ENCODE results near the gene ITPR1.

Gene ITPR1

DNA sequence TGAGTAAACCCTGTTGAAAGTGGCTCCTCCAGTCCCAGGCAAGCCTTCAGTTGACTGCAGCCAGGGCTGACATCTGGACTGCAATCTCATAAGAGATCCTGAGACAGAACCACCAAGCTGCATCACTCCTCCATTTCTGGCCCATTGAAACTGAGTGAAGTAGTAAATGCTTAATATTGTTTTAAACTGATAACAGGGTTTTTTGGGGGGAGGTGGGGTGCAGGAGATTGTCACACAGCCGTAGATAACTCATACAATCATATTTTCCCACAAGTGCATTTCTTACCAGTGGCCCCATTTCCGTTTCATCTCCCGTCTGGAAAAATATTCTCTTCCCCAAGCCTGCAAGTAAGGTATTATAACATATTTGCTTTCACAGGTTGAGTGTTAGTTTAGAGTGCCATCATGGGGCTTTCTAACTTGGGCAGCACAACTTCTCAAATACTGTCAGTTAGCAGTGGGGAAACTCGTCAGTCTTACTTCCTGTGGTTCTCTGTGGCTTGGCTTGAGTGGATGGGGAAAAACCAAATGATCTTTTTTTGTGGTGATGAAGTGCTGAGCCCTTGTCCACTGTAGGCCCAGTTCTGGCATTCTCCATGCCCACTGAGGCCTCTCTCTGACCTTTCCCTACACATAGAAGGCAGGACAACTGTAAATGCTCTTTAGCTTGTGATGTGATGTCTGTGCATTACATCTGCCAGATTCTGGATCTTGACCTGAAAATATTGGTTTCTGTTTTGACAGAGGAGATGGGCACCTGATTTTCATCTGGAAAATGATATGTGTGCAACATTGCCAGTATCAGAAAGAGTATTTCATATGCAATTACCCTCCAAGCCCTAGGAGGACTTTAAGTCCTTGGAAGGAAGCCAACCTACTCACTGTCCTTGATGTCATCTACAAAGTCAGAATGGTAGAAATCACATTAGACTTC lies 396.0 kb downstream of the ITPR1 start:
- TF ChIP-seq GABPA (IDR thresholded peaks at IDR 0.05; ENCODE audit: low read depth), result no peak
- TF ChIP-seq, protein P1, sequence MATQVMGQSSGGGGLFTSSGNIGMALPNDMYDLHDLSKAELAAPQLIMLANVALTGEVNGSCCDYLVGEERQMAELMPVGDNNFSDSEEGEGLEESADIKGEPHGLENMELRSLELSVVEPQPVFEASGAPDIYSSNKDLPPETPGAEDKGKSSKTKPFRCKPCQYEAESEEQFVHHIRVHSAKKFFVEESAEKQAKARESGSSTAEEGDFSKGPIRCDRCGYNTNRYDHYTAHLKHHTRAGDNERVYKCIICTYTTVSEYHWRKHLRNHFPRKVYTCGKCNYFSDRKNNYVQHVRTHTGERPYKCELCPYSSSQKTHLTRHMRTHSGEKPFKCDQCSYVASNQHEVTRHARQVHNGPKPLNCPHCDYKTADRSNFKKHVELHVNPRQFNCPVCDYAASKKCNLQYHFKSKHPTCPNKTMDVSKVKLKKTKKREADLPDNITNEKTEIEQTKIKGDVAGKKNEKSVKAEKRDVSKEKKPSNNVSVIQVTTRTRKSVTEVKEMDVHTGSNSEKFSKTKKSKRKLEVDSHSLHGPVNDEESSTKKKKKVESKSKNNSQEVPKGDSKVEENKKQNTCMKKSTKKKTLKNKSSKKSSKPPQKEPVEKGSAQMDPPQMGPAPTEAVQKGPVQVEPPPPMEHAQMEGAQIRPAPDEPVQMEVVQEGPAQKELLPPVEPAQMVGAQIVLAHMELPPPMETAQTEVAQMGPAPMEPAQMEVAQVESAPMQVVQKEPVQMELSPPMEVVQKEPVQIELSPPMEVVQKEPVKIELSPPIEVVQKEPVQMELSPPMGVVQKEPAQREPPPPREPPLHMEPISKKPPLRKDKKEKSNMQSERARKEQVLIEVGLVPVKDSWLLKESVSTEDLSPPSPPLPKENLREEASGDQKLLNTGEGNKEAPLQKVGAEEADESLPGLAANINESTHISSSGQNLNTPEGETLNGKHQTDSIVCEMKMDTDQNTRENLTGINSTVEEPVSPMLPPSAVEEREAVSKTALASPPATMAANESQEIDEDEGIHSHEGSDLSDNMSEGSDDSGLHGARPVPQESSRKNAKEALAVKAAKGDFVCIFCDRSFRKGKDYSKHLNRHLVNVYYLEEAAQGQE (IDR thresholded peaks at IDR 0.05; ENCODE audit: insufficient replicate concordance, low read depth), result no peak
- no peak for TF ChIP-seq POLR2AphosphoS5 (IDR thresholded peaks at IDR 0.05; ENCODE audit: low read depth)
- TF ChIP-seq SPI1 (IDR thresholded peaks at IDR 0.05; ENCODE audit: borderline replicate concordance, low read depth), result no peak
- TF ChIP-seq, protein P2, sequence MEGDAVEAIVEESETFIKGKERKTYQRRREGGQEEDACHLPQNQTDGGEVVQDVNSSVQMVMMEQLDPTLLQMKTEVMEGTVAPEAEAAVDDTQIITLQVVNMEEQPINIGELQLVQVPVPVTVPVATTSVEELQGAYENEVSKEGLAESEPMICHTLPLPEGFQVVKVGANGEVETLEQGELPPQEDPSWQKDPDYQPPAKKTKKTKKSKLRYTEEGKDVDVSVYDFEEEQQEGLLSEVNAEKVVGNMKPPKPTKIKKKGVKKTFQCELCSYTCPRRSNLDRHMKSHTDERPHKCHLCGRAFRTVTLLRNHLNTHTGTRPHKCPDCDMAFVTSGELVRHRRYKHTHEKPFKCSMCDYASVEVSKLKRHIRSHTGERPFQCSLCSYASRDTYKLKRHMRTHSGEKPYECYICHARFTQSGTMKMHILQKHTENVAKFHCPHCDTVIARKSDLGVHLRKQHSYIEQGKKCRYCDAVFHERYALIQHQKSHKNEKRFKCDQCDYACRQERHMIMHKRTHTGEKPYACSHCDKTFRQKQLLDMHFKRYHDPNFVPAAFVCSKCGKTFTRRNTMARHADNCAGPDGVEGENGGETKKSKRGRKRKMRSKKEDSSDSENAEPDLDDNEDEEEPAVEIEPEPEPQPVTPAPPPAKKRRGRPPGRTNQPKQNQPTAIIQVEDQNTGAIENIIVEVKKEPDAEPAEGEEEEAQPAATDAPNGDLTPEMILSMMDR (IDR thresholded peaks at IDR 0.05; ENCODE audit: insufficient read depth, low read length), result no peak
- peak in 1 of 2 experiments; percentile 52 for DNase-seq (ENCODE audit: low read depth in 1 of 2, low spot score in 1 of 2)
- Histone ChIP-seq H3K27ac (replicated peaks) (peak overlapping the region; percentile 27), H3K27me3 (ENCODE audit: insufficient read depth, poor library complexity, severe bottlenecking) (no peaks in the 10 kb centered on the region), H3K4me3 (replicated peaks; ENCODE audit: insufficient read depth, low read length) (no peak overlapping the region)

DNA sequence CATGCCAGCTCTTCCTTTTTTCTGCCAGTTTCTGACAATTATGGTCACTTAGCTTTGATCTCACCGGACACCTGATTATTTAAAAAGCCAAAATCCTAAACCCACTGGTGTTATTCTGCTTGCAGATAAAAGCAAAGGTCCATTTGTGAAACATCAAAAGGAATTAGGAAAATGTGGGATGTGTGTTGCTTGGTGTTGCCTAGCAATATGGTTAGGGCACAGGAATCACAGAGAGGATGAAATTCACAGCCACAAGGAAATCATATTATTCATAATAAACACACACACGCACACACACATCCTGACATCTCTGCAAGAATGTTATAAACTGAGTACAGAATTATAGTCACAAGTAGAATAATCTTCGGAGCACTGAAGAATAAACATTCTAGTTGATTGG lies 396.7 kb downstream of the ITPR1 start:
- no peaks in the 10 kb centered on the region for H3K27me3 ChIP-seq (ENCODE audit: insufficient read depth, poor library complexity, severe bottlenecking)
- peak overlapping the region; percentile 27; the same call in 1 of the 2 replicates for H3K27ac ChIP-seq (replicated peaks)
- no peak for DNase-seq (ENCODE audit: low read depth in 1 of 2, low spot score in 1 of 2)
- TF ChIP-seq POLR2AphosphoS5 (IDR thresholded peaks at IDR 0.05; ENCODE audit: low read depth), result no peak
- no peak overlapping the region for H3K4me3 ChIP-seq (replicated peaks; ENCODE audit: insufficient read depth, low read length)

DNA sequence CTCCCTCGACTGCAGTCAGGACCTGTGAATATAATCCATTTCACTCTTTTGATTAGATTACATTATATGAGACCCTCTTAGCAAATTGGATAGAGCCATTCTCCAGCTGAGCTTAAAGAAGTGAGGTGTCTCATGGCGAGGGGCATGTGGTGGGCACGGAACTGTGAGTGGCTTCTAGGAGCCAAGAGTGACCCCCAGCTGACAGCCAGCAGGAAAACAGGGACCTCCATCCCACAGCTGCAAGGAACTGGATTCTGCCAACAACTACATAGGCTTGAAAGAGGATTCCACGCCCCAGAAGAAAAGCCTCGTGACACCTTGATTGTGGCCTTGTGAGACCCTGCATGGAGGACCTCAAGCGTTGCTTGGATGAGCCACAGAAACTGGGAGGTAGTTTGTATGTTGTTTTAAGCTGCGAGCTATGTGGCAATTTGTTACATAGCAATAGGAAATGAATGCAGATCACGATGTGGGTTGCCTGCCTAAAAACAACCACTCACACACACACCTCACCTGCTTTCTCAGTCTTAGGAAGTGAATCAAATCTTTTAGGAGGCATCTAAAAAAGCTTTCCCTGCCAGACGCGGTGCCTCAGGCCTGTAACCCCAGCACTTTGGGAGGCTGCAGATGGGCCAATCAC lies 401.9 kb downstream of the ITPR1 start:
- Histone ChIP-seq H3K27me3 (ENCODE audit: insufficient read depth, poor library complexity, severe bottlenecking) (no peaks in the 10 kb centered on the region), H3K4me3 (replicated peaks; ENCODE audit: insufficient read depth, low read length) (no peak overlapping the region), H3K27ac (replicated peaks) (no peak overlapping the region)
- TF ChIP-seq, protein P1 (IDR thresholded peaks at IDR 0.05; ENCODE audit: insufficient replicate concordance, low read depth), result no peak
- TF ChIP-seq GABPA (IDR thresholded peaks at IDR 0.05; ENCODE audit: low read depth) (no peak), SPI1 (IDR thresholded peaks at IDR 0.05; ENCODE audit: borderline replicate concordance, low read depth) (no peak), POLR2AphosphoS5 (IDR thresholded peaks at IDR 0.05; ENCODE audit: low read depth) (no peak)
- TF ChIP-seq, protein P2 (IDR thresholded peaks at IDR 0.05; ENCODE audit: insufficient read depth, low read length), result no peak
- no peak for DNase-seq (ENCODE audit: low read depth in 1 of 2, low spot score in 1 of 2)

DNA sequence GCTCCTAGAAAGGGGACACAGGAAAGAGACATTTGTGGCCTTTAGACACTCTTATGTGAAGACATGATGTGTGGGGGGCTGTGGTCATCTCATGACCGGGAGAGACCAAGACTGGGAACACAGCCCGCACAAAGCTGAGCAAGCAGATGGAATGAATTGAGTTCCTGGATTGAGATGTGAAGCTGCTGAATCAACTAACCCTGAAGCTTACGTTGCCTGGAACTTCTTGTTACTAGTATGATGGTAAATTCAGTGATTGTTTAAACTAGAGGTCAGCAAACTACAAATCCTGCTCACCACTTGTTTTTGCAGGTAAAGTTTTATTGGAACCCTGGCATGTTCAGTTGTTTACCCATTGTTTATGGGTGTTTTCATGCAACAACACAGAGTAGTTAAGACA lies 402.7 kb downstream of the ITPR1 start:
- DNase-seq (ENCODE audit: low read depth in 1 of 2, low spot score in 1 of 2), result no peak
- no peaks in the 10 kb centered on the region for H3K27me3 ChIP-seq (ENCODE audit: insufficient read depth, poor library complexity, severe bottlenecking)
- no peak overlapping the region for H3K4me3 ChIP-seq (replicated peaks; ENCODE audit: insufficient read depth, low read length)
- TF ChIP-seq, protein P1 (IDR thresholded peaks at IDR 0.05; ENCODE audit: insufficient replicate concordance, low read depth), result no peak
- TF ChIP-seq GABPA (IDR thresholded peaks at IDR 0.05; ENCODE audit: low read depth), result no peak
- TF ChIP-seq SPI1 (IDR thresholded peaks at IDR 0.05; ENCODE audit: borderline replicate concordance, low read depth), result no peak
- TF ChIP-seq POLR2AphosphoS5 (IDR thresholded peaks at IDR 0.05; ENCODE audit: low read depth), result no peak
- TF ChIP-seq, protein P2 (IDR thresholded peaks at IDR 0.05; ENCODE audit: insufficient read depth, low read length), result no peak
- no peak overlapping the region for H3K27ac ChIP-seq (replicated peaks)

Data from HL-60 (cell line).